Stimulated activated CD8-positive, alpha-beta memory T cell treated with anti-CD3 and anti-CD28 coated beads, Interleukin-12 subunit alpha, Interleukin-12 subunit beta, amount 100 ng/mL, for 24 hours (primary cell): ENCODE data around the gene NCOA3.

Experiments used
- DNase-seq: peaks from one replicate; pipeline ENCODE4 v3.0.0-alpha.2; 2020; ENCODE audit errors: extremely low read depth

The NCOA3 gene

GRCh38 chr20:47705497-47705856, 203.8 kb downstream of the NCOA3 start:
- DNase-seq = no peak

GRCh38 chr20:47706345-47706744, 204.7 kb downstream of the NCOA3 start:
- no peak for DNase-seq
